GM23338 (cell line): ENCODE results near the gene CFAP92.

Experiments
- CREB1 ChIP-seq: fragments of 250-450 bp; sonication (Bioruptor Pico); IDR thresholded peaks from 2 replicates; pipeline ENCODE4 v1.5.0; 2020; ENCODE audit warnings: low read depth, mild to moderate bottlenecking, moderate library complexity
- CTCF ChIP-seq, 2 experiments: fragments of 200-600 bp in 1 of 2; sonication (generic) in 1 of 2; conservative IDR thresholded peaks; 2 replicates each; pipeline versions ENCODE4 v1.5.1 to v1.6.1; 2016 to 2017; ENCODE audit warnings: antibody characterized with exemption in 2 of 2, low read depth in 2 of 2, mild to moderate bottlenecking in 2 of 2, moderate library complexity in 1 of 2
- ETS1 ChIP-seq: IDR thresholded peaks from 2 replicates; pipeline ENCODE4 v1.6.1; 2016; ENCODE audit warnings: antibody characterized with exemption
- EZH2 ChIP-seq: fragments of 200-600 bp; sonication (generic); IDR thresholded peaks from one replicate; pipeline ENCODE4 v1.8.0; 2017; ENCODE audit warnings: antibody characterized with exemption, mild to moderate bottlenecking, low read depth; ENCODE audit not compliant: unreplicated experiment
- EZH2phosphoT487 ChIP-seq: fragments of 200-600 bp; sonication (generic); IDR thresholded peaks from one replicate; pipeline ENCODE4 v1.8.1; 2018; ENCODE audit warnings: antibody characterized with exemption; ENCODE audit not compliant: unreplicated experiment
- JUNB ChIP-seq: IDR thresholded peaks from one replicate; pipeline ENCODE4 v1.6.1; 2016; ENCODE audit warnings: antibody characterized with exemption; ENCODE audit not compliant: unreplicated experiment
- NANOG ChIP-seq: IDR thresholded peaks from 2 replicates; pipeline ENCODE4 v1.6.1; 2016; ENCODE audit warnings: antibody characterized with exemption, borderline replicate concordance
- POLR2AphosphoS5 ChIP-seq: IDR thresholded peaks from 2 replicates; pipeline ENCODE4 v1.6.1; 2016; ENCODE audit warnings: antibody characterized with exemption, low read depth
- REST ChIP-seq: IDR thresholded peaks from one replicate; pipeline ENCODE4 v1.6.1; 2018; ENCODE audit warnings: antibody characterized with exemption; ENCODE audit not compliant: unreplicated experiment
- STAT1 ChIP-seq: IDR thresholded peaks from one replicate; pipeline ENCODE4 v1.6.1; 2016; ENCODE audit warnings: antibody characterized with exemption; ENCODE audit not compliant: unreplicated experiment
- ZNF114 ChIP-seq: fragments of 250-450 bp; sonication (Bioruptor Pico); IDR thresholded peaks from 2 replicates; pipeline ENCODE4 v1.5.0; 2020; ENCODE audit warnings: mild to moderate bottlenecking, moderate library complexity

GRCh38 chr3:128870347-128870746 lies 123.5 kb downstream of the CFAP92 start:
- TF ChIP-seq CTCF (conservative IDR thresholded peaks at IDR 0.05; ENCODE audit: low read depth in 2 of 2) (no peak), REST (no peak), POLR2AphosphoS5 (no peak), EZH2 (no peak), NANOG (no peak), EZH2phosphoT487 (no peak), ETS1 (no peak), CREB1 (CRISPR knock-in tag) (no peak), JUNB (no peak), STAT1 (no peak), ZNF114 (no peak)
